ENCODE results near the gene ARHGAP20. TPM values are rescaled to one million over a fixed set of nuclear protein-coding genes. Genes with fewer than 3 reads are reported as not detected.

The ARHGAP20 gene
- total and polyA plus RNA-seq, 4 donors, result 0.46 to 1.5 (median 0.73) TPM

- no peak overlapping the region for H3K9ac ChIP-seq (ENCODE audit: low read depth in 1 of 2, low read length in 2 of 2)
- no peak for DNase-seq (ENCODE audit: low spot score)
- peaks cover 0 to 18% (median 12%) of the 10 kb centered on the region in 4 donors for H3K36me3 ChIP-seq (ENCODE audit: control insufficient read depth in 4 of 4, insufficient read depth in 3 of 4, low read depth in 1 of 4, low read length in 3 of 4)
- H3K4me1 ChIP-seq (ENCODE audit: control insufficient read depth in 4 of 4, insufficient read depth in 4 of 4, low read length in 3 of 4), result peaks cover 0 to 14% (median 5%) of the 10 kb centered on the region in 4 donors
- TF ChIP-seq ATF3 (IDR thresholded peaks at IDR 0.05) (no peak), YY1 (IDR thresholded peaks at IDR 0.05) (no peak), EGR1 (IDR thresholded peaks at IDR 0.05; ENCODE audit: low read depth in 2 of 2) (no peak), HNF4G (IDR thresholded peaks at IDR 0.05) (no peak), FOXA2 (IDR thresholded peaks at IDR 0.05) (no peak), FOXA1 (IDR thresholded peaks at IDR 0.05) (no peak), GABPA (IDR thresholded peaks at IDR 0.05 in 1 of 2, conservative IDR thresholded peaks at IDR 0.05 in 1 of 2) (no peak)
- no peak overlapping the region for H3K4me3 ChIP-seq (ENCODE audit: low read depth in 1 of 3, low read length in 3 of 3)
- H3K9me3 ChIP-seq (ENCODE audit: control insufficient read depth in 4 of 4, low read length in 3 of 4), result no peaks in the 10 kb centered on the region
- H3K27ac ChIP-seq (ENCODE audit: low read depth in 1 of 2, low read length in 2 of 2), result no peak overlapping the region
- WGBS, result 94% methylated on average over 1 of the region's 1 CpG
- no peaks in the 10 kb centered on the region for H3K27me3 ChIP-seq (ENCODE audit: control insufficient read depth in 4 of 4, insufficient read depth in 4 of 4, low read length in 3 of 4)
These were observed 128.1 kb downstream of the ARHGAP20 start for GRCh38 chr11:110584150-110584549.

GRCh38 chr11:110582728-110583432 lies 129.4 kb downstream of the ARHGAP20 start:
- peaks cover 0 to 21% (median 12%) of the 10 kb centered on the region in 4 donors for H3K36me3 ChIP-seq (ENCODE audit: control insufficient read depth in 4 of 4, insufficient read depth in 3 of 4, low read depth in 1 of 4, low read length in 3 of 4)
- no peak overlapping the region for H3K9ac ChIP-seq (ENCODE audit: low read depth in 1 of 2, low read length in 2 of 2)
- no peak for TF ChIP-seq ATF3 (IDR thresholded peaks at IDR 0.05)
- no peak for TF ChIP-seq FOXA2 (IDR thresholded peaks at IDR 0.05)
- TF ChIP-seq JUND (IDR thresholded peaks at IDR 0.05), result no peak
- TF ChIP-seq RXRA (IDR thresholded peaks at IDR 0.05), result no peak
- TF ChIP-seq YY1 (IDR thresholded peaks at IDR 0.05), result no peak
- no peak for TF ChIP-seq FOXA1 (IDR thresholded peaks at IDR 0.05)
- no peak for TF ChIP-seq REST (IDR thresholded peaks at IDR 0.05)
- TF ChIP-seq EGR1 (IDR thresholded peaks at IDR 0.05; ENCODE audit: low read depth in 2 of 2), result no peak
- TF ChIP-seq HNF4G (IDR thresholded peaks at IDR 0.05), result no peak
- no peak for TF ChIP-seq GABPA (IDR thresholded peaks at IDR 0.05 in 1 of 2, conservative IDR thresholded peaks at IDR 0.05 in 1 of 2)
- TF ChIP-seq CTCF (IDR thresholded peaks at IDR 0.05; ENCODE audit: low read depth, low read length, missing input control), result no peak
- TF ChIP-seq SP1 (IDR thresholded peaks at IDR 0.05), result no peak
- no peak for TF ChIP-seq NR2F2 (IDR thresholded peaks at IDR 0.05)
- TF ChIP-seq MAX (IDR thresholded peaks at IDR 0.05), result no peak
- TF ChIP-seq RAD21 (IDR thresholded peaks at IDR 0.05), result no peak
- no peak for TF ChIP-seq TAF1 (conservative IDR thresholded peaks at IDR 0.05)
- peaks cover 0 to 14% (median 5%) of the 10 kb centered on the region in 4 donors for H3K4me1 ChIP-seq (ENCODE audit: control insufficient read depth in 4 of 4, insufficient read depth in 4 of 4, low read length in 3 of 4)
- H3K27me3 ChIP-seq (ENCODE audit: control insufficient read depth in 4 of 4, insufficient read depth in 4 of 4, low read length in 3 of 4), result no peaks in the 10 kb centered on the region
- no peaks in the 10 kb centered on the region for H3K9me3 ChIP-seq (ENCODE audit: control insufficient read depth in 4 of 4, low read length in 3 of 4)
- H3K4me3 ChIP-seq (ENCODE audit: low read depth in 1 of 3, low read length in 3 of 3), result no peak overlapping the region
- 85% methylated on average over 2 of the region's 2 CpGs for WGBS
- DNase-seq (ENCODE audit: low spot score), result no peak
- H3K27ac ChIP-seq (ENCODE audit: low read depth in 1 of 2, low read length in 2 of 2), result no peak overlapping the region
